Liver (tissue), 9 donors: ENCODE results near the gene PSMB3. TPM values are rescaled to one million over a fixed set of nuclear protein-coding genes. Genes with fewer than 3 reads are reported as not detected.

ENCODE experiments used
- DNase-seq: peaks from one replicate; pipeline ENCODE4 v3.0.0-alpha.2; 2017; ENCODE audit warnings: low spot score
- H3K27ac ChIP-seq, 2 donors: one replicate each; pipeline ENCODE4 v1.7.0; 2013; ENCODE audit warnings: inconsistent platforms in 2 of 2, low read length in 2 of 2, control low read depth in 1 of 2, low read depth in 1 of 2, mild to moderate bottlenecking in 1 of 2
- H3K27me3 ChIP-seq, 4 donors: one replicate each; pipeline versions ENCODE4 v1.6.1 to v1.7.0; 2013; ENCODE audit warnings: low read length in 3 of 4, inconsistent platforms in 1 of 4, mild to moderate bottlenecking in 1 of 4, moderate library complexity in 1 of 4; ENCODE audit not compliant: control insufficient read depth in 4 of 4, insufficient read depth in 4 of 4
- H3K36me3 ChIP-seq, 4 donors: one replicate each; pipeline versions ENCODE4 v1.6.1 to v1.7.0; 2013; ENCODE audit warnings: low read length in 3 of 4, mild to moderate bottlenecking in 3 of 4, low read depth in 1 of 4, moderate library complexity in 1 of 4; ENCODE audit not compliant: control insufficient read depth in 4 of 4, insufficient read depth in 3 of 4
- H3K4me1 ChIP-seq, 4 donors: one replicate each; pipeline versions ENCODE4 v1.6.1 to v1.7.0; 2013; ENCODE audit warnings: low read length in 3 of 4, mild to moderate bottlenecking in 3 of 4, moderate library complexity in 1 of 4; ENCODE audit not compliant: control insufficient read depth in 4 of 4, insufficient read depth in 4 of 4
- H3K4me3 ChIP-seq, 3 donors: one replicate each; pipeline versions ENCODE4 v1.6.1 to v1.7.0; 2013; ENCODE audit warnings: low read length in 3 of 3, control low read depth in 1 of 3, low read depth in 1 of 3, mild to moderate bottlenecking in 1 of 3
- H3K9ac ChIP-seq, 2 donors: one replicate each; pipeline ENCODE4 v1.7.0; 2013; ENCODE audit warnings: low read length in 2 of 2, mild to moderate bottlenecking in 2 of 2, moderate library complexity in 2 of 2, control low read depth in 1 of 2, low read depth in 1 of 2
- H3K9me3 ChIP-seq, 4 donors: one replicate each; pipeline versions ENCODE4 v1.6.1 to v1.7.0; 2013; ENCODE audit warnings: low read length in 3 of 4; ENCODE audit not compliant: control insufficient read depth in 4 of 4
- ATF3 ChIP-seq: IDR thresholded peaks from 2 replicates; pipeline ENCODE4 v1.6.1; 2016; ENCODE audit warnings: antibody characterized with exemption
- CTCF ChIP-seq: fragments of 150-350 bp; IDR thresholded peaks from 2 replicates; pipeline ENCODE4 v1.5.1; 2017; ENCODE audit warnings: improper control_type of control experiment, low read depth, low read length; ENCODE audit not compliant: missing input control
- EGR1 ChIP-seq, 2 donors: IDR thresholded peaks; 2 replicates each; pipeline ENCODE4 v1.6.1; 2016 to 2018; ENCODE audit warnings: antibody characterized with exemption in 2 of 2, low read depth in 2 of 2
- FOXA1 ChIP-seq: IDR thresholded peaks from 2 replicates; pipeline ENCODE4 v1.6.1; 2016; ENCODE audit warnings: antibody characterized with exemption
- FOXA2 ChIP-seq: IDR thresholded peaks from 2 replicates; pipeline ENCODE4 v1.6.1; 2016; ENCODE audit warnings: antibody characterized with exemption
- HNF4G ChIP-seq: IDR thresholded peaks from 2 replicates; pipeline ENCODE4 v1.6.1; 2016; ENCODE audit warnings: antibody characterized with exemption
- JUND ChIP-seq, 2 donors: IDR thresholded peaks; 2 replicates each; pipeline ENCODE4 v1.6.1; 2016; ENCODE audit warnings: antibody characterized with exemption in 2 of 2
- MAX ChIP-seq: IDR thresholded peaks from 2 replicates; pipeline ENCODE4 v1.6.1; 2016; ENCODE audit warnings: antibody characterized with exemption
- NR2F2 ChIP-seq: IDR thresholded peaks from 2 replicates; pipeline ENCODE4 v1.6.1; 2016; ENCODE audit warnings: antibody characterized with exemption
- RAD21 ChIP-seq, 2 donors: IDR thresholded peaks; 2 replicates each; pipeline ENCODE4 v1.6.1; 2016; ENCODE audit warnings: antibody characterized with exemption in 2 of 2, mild to moderate bottlenecking in 2 of 2
- REST ChIP-seq: IDR thresholded peaks from 2 replicates; pipeline ENCODE4 v1.6.1; 2016; ENCODE audit warnings: antibody characterized with exemption, mild to moderate bottlenecking
- RXRA ChIP-seq, 2 donors: IDR thresholded peaks; 2 replicates each; pipeline ENCODE4 v1.6.1; 2017 to 2018; ENCODE audit warnings: antibody characterized with exemption in 2 of 2, mild to moderate bottlenecking in 1 of 2
- SP1 ChIP-seq: IDR thresholded peaks from 2 replicates; pipeline ENCODE4 v1.6.1; 2018; ENCODE audit warnings: antibody characterized with exemption, mild to moderate bottlenecking
- TAF1 ChIP-seq: conservative IDR thresholded peaks from 2 replicates; pipeline ENCODE4 v1.6.1; 2016; ENCODE audit warnings: antibody characterized with exemption, mild to moderate bottlenecking
- YY1 ChIP-seq: IDR thresholded peaks from 2 replicates; pipeline ENCODE4 v1.6.1; 2016; ENCODE audit warnings: antibody characterized with exemption, mild to moderate bottlenecking
- ZBTB33 ChIP-seq: IDR thresholded peaks from 2 replicates; pipeline ENCODE4 v1.6.1; 2016; ENCODE audit warnings: antibody characterized with exemption
- whole genome bisulfite sequencing: extraction: QIAGEN DNeasy Blood & Tissue Kit; methylation state at CpG from one replicate; pipeline ENCODE4 v1.1.7; 2013; 5-methylcytosine and 5-hydroxymethylcytosine counted together
- polyA plus RNA-seq, 2 donors: library from polyadenylated mRNA; stranded (reverse) in 1 of 2; unstranded in 1 of 2; fragments of 200-250 nt in 1 of 2; fragments of >200 nt in 1 of 2; fragmentation: Nextera tagmentation in 1 of 2; extraction: Ambion mirVana in 1 of 2; gene quantifications; one replicate each; pipeline versions ENCODE4 v1.2.1 to v1.2.3, GENCODE V29; 2013 to 2015
- total RNA-seq, 2 donors: library from RNA; depleted of rRNA; stranded (reverse); fragments of >200 nt; gene quantifications; one replicate each; pipeline ENCODE4 v1.2.3, GENCODE V29; 2014
- donor health status: healthy.
- donor health status: healthy.
- donor health status: healthy.
- donor health status: healthy.
- donor health status: healthy.

The PSMB3 gene
- total and polyA plus RNA-seq, 4 donors, result 121 to 279 (median 169) TPM

- TF ChIP-seq NR2F2 (no peak), HNF4G (no peak), SP1 (no peak), TAF1 (no peak), FOXA2 (no peak), RAD21 (IDR thresholded peaks at IDR 0.05) (no peak), FOXA1 (no peak), ATF3 (no peak), JUND (IDR thresholded peaks at IDR 0.05) (no peak), CTCF (no peak), MAX (no peak), ZBTB33 (no peak), YY1 (no peak), EGR1 (IDR thresholded peaks at IDR 0.05; ENCODE audit: low read depth in 2 of 2) (no peak), REST (no peak), RXRA (IDR thresholded peaks at IDR 0.05) (no peak)
- Histone ChIP-seq H3K27ac (no peak overlapping the region), H3K27me3 (no peaks in the 10 kb centered on the region), H3K9me3 (no peaks in the 10 kb centered on the region), H3K4me3 (no peak overlapping the region), H3K9ac (no peak overlapping the region), H3K36me3 (peaks cover 0 to 11% (median 6%) of the 10 kb centered on the region in 4 donors), H3K4me1 (peaks cover 0 to 2% (median under 1%) of the 10 kb centered on the region in 4 donors)
- no peak for DNase-seq
- 87% methylated on average over 5 of the region's 5 CpGs for WGBS
Observed at GRCh38 chr17:38791162-38791561, 38.6 kb downstream of the PSMB3 start.

GRCh38 chr17:38794221-38794620, 41.7 kb downstream of the PSMB3 start:
- H3K27ac ChIP-seq, result no peak overlapping the region
- peaks cover 0 to 4% (median under 1%) of the 10 kb centered on the region in 4 donors for H3K36me3 ChIP-seq
- H3K4me3 ChIP-seq, result no peak overlapping the region
- H3K27me3 ChIP-seq, result no peaks in the 10 kb centered on the region
- no peak for DNase-seq
- no peaks in the 10 kb centered on the region for H3K9me3 ChIP-seq
- WGBS, result 98% methylated on average over 5 of the region's 5 CpGs
- TF ChIP-seq EGR1 (IDR thresholded peaks at IDR 0.05; ENCODE audit: low read depth in 2 of 2) (no peak), YY1 (no peak)
- peaks cover 4 to 32% (median 26%) of the 10 kb centered on the region in 4 donors for H3K4me1 ChIP-seq
- no peak overlapping the region for H3K9ac ChIP-seq
